Right atrium auricular region (tissue), 2 donors: ENCODE measurements around the gene RASSF9. TPM values are rescaled to one million over a fixed set of nuclear protein-coding genes. Genes with fewer than 3 reads are reported as not detected.

Source experiments
- DNase-seq: peaks from one replicate; pipeline ENCODE4 v3.0.0-alpha.2; 2019; ENCODE audit warnings: low spot score
- H3K27ac ChIP-seq, 2 donors: fragments of 200-600 bp; sonication (generic); 1 replicate in 1 of 2; 2 replicates in 1 of 2; pipeline ENCODE4 v1.5.1; 2016 to 2019
- H3K27me3 ChIP-seq, 2 donors: fragments of 200-600 bp; sonication (generic); one replicate each; pipeline versions ENCODE4 v1.5.1 to v1.6.0; 2017 to 2019
- H3K36me3 ChIP-seq: fragments of 200-600 bp; sonication (generic); one replicate; pipeline ENCODE4 v1.5.1; 2016
- H3K4me1 ChIP-seq, 2 donors: fragments of 200-600 bp; sonication (generic); one replicate each; pipeline versions ENCODE4 v1.5.1 to v1.6.0; 2017 to 2019
- H3K4me3 ChIP-seq, 2 donors: fragments of 200-600 bp; sonication (generic); 1 replicate in 1 of 2; 2 replicates in 1 of 2; pipeline ENCODE4 v1.5.1; 2017 to 2019; ENCODE audit warnings: mild to moderate bottlenecking in 1 of 2, moderate library complexity in 1 of 2
- H3K9me3 ChIP-seq, 2 donors: fragments of 200-600 bp; sonication (generic); one replicate each; pipeline ENCODE4 v1.5.1; 2019
- total RNA-seq, 2 donors: library from RNA; depleted of rRNA; stranded (reverse); fragments of >200 nt; gene quantifications; one replicate each; pipeline ENCODE4 v1.1.0, GENCODE V29; 2016
- TF ChIP-seq, protein P1 (sequence below), 2 donors: fragments of 200-600 bp; sonication (generic); IDR thresholded peaks; one replicate each; pipeline ENCODE4 v1.5.1; 2019; ENCODE audit warnings: antibody characterized with exemption in 2 of 2

Gene RASSF9
- total RNA-seq, 2 donors from 2014 or later = 2.2 to 2.9 TPM

DNA sequence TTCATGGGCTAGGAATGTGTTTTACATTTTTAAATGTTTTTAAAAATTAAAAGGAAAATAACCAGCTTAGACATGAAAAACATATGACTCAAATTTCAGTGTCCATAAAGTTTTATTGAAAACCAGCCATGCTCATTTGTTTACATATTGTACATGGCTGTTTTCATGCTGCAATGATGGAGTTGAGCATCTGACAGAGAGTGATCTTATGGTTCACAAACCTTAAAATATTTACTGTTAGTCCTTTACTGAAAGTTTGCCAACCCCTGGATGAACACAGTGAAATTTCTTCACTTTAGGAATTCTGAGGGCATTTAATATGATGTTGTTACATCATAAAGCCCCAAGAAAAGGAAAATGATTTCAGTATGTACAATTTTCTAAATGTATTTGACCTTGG, 16.1 kb downstream of the RASSF9 start:
- H3K4me1 ChIP-seq = no peaks in the 10 kb centered on the region
- H3K27ac ChIP-seq = no peak overlapping the region
- H3K4me3 ChIP-seq = no peak overlapping the region
- H3K27me3 ChIP-seq = no peaks in the 10 kb centered on the region
- TF ChIP-seq, protein P1, sequence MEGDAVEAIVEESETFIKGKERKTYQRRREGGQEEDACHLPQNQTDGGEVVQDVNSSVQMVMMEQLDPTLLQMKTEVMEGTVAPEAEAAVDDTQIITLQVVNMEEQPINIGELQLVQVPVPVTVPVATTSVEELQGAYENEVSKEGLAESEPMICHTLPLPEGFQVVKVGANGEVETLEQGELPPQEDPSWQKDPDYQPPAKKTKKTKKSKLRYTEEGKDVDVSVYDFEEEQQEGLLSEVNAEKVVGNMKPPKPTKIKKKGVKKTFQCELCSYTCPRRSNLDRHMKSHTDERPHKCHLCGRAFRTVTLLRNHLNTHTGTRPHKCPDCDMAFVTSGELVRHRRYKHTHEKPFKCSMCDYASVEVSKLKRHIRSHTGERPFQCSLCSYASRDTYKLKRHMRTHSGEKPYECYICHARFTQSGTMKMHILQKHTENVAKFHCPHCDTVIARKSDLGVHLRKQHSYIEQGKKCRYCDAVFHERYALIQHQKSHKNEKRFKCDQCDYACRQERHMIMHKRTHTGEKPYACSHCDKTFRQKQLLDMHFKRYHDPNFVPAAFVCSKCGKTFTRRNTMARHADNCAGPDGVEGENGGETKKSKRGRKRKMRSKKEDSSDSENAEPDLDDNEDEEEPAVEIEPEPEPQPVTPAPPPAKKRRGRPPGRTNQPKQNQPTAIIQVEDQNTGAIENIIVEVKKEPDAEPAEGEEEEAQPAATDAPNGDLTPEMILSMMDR (IDR thresholded peaks at IDR 0.05) = no peak
- no peaks in the 10 kb centered on the region for H3K36me3 ChIP-seq
- H3K9me3 ChIP-seq = no peaks in the 10 kb centered on the region
- DNase-seq = no peak

DNA sequence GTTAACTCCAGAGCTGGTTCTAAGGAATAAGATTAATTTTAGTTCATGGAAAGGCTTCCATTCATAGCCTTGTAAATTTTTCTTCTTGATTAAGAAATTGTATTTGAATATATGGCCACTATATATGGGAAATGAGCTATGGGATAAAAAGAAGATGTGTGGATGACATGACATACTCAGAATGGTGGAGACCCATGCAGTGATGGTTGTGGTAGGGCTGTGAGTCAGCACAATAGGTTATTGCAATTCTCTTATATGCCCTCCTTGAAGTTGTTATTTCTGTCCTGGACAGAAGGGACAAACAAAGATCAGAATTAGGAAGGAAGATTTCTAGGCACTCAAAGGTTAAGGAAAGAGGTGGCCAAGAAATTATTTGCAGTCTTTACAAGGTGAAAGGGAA, 21.5 kb downstream of the RASSF9 start:
- Histone ChIP-seq H3K9me3 (no peaks in the 10 kb centered on the region), H3K4me1 (no peaks in the 10 kb centered on the region), H3K27me3 (no peaks in the 10 kb centered on the region), H3K4me3 (no peak overlapping the region), H3K36me3 (no peaks in the 10 kb centered on the region), H3K27ac (no peak overlapping the region)
- TF ChIP-seq, protein P1 (IDR thresholded peaks at IDR 0.05) = no peak
- no peak for DNase-seq

DNA sequence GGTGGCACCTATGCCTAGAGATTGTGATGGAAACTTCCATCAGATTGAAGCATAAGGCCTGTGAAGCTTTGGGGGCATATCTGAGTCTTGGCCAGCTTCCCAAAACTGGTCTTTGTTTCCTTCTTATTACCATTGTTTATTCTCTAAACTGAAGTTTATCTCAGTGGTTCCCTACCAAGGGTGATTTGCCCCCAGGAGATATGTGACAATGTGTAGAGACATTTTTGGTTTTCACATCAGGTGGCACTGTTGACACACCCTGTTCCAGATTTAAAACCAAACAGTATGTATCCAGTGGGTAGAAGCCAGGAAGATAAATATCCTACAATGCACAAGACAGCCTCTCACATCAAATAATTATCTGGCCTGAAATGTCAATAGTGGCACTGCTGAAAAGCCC, 22.1 kb downstream of the RASSF9 start:
- H3K9me3 ChIP-seq = no peaks in the 10 kb centered on the region
- H3K27me3 ChIP-seq = no peaks in the 10 kb centered on the region
- TF ChIP-seq, protein P1 (IDR thresholded peaks at IDR 0.05) = no peak
- no peak overlapping the region for H3K4me3 ChIP-seq
- DNase-seq = no peak
- no peaks in the 10 kb centered on the region for H3K4me1 ChIP-seq
- H3K27ac ChIP-seq = no peak overlapping the region
- H3K36me3 ChIP-seq = no peaks in the 10 kb centered on the region

DNA sequence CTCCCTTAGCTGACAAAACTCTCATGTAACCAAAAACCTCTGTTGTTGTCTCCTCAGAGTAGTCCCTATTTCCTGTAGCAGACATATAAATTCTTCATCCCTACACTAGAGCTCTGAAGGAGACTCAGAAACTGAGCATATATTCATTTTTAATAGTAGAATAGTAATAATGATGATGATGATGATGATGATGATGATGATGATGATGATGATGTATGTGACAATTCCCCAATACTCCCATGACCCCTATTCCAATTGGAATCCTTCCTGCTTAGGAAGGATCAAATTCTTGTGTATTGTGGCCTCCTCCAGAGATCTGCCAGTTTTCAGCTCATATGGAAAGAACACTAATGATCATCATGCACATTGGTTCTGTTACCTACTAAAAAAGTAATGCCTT, 26.7 kb downstream of the RASSF9 start:
- Histone ChIP-seq H3K4me3 (no peak overlapping the region), H3K27ac (no peak overlapping the region), H3K9me3 (no peaks in the 10 kb centered on the region), H3K36me3 (no peaks in the 10 kb centered on the region), H3K27me3 (no peaks in the 10 kb centered on the region), H3K4me1 (no peaks in the 10 kb centered on the region)
- TF ChIP-seq, protein P1 (IDR thresholded peaks at IDR 0.05) = no peak
- no peak for DNase-seq

DNA sequence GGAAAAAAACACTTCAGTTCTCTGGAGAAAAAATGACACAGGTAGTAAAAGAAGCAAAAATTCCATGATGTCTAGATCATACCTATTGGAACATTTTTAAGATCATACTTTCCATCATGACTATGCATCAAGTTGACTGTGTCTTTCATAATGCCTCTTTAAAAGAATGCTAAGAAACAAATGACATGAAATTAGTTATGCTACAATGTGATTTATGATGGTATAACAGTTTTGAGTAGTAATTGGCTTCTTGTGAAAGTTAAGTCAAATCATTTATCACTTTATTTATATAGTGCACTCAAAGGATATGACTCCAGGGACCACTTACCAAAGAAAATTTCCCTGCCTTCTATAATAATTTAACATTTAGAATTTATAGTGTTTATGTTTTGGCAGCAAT, 28.5 kb downstream of the RASSF9 start:
- H3K9me3 ChIP-seq = no peaks in the 10 kb centered on the region
- no peak for DNase-seq
- no peaks in the 10 kb centered on the region for H3K4me1 ChIP-seq
- no peak overlapping the region for H3K4me3 ChIP-seq
- H3K27me3 ChIP-seq = no peaks in the 10 kb centered on the region
- H3K27ac ChIP-seq = no peak overlapping the region
- H3K36me3 ChIP-seq = no peaks in the 10 kb centered on the region
- TF ChIP-seq, protein P1 (IDR thresholded peaks at IDR 0.05) = no peak

DNA sequence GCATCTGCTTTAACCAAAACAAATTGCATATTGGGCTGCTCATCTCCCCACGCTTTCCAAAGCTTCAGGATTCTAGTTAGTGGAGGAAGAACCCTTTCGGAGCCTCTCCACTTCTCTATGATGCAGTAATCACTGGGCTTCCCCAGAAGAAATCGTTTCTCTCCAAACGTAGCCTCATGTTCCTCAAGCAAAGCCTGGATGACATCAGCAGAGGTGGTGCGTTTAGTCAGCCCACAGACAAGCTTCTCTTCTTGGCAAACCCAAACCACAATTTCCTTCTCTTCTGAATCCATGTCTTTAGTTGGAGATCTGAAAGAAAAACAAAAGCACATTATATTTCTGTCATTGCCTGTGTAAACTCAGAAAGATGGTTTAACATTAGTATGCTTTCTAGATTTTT, 30.6 kb downstream of the RASSF9 start:
- Histone ChIP-seq H3K27me3 (no peaks in the 10 kb centered on the region), H3K9me3 (no peaks in the 10 kb centered on the region), H3K4me3 (no peak overlapping the region), H3K36me3 (no peaks in the 10 kb centered on the region), H3K4me1 (no peaks in the 10 kb centered on the region), H3K27ac (peak overlapping the region in 1 of 2 donors; percentile 7)
- no peak for DNase-seq
- TF ChIP-seq, protein P1 (IDR thresholded peaks at IDR 0.05) = no peak
